Measurements from ENCODE around the gene DCLK1.

GRCh38 chr13:35927567-35928021, 203.6 kb downstream of the DCLK1 start:
- no peak for TF ChIP-seq CTCF (IDR thresholded peaks at IDR 0.05)
- no peak for TF ChIP-seq POLR2A (IDR thresholded peaks at IDR 0.05)

Data from esophagus squamous epithelium (tissue), 4 donors.